Measurements from ENCODE around the gene ARHGAP32.

Gene ARHGAP32

GRCh38 chr11:129192150-129192549, at the start of gene ARHGAP32:
TSS of gene ARHGAP32 (minus strand) at chr11:129192325. CDS start at chr11:129192198, 127 bp downstream.
- Mint-ChIP-seq H3K9me3 (ENCODE audit: low read depth) (peaks cover under 1% of the 10 kb centered on the region), H3K4me3 (no peak within 1 kb of the TSS), H3K27me3 (no peaks in the 10 kb centered on the region), H3K4me1 (ENCODE audit: low read depth) (no peaks in the 10 kb centered on the region), H3K36me3 (peaks cover 8% of the 10 kb centered on the region), H3K27ac (no peak within 1 kb of the TSS)

- no peaks in the 10 kb centered on the region for H3K27me3 Mint-ChIP-seq
- H3K27ac Mint-ChIP-seq: no peak overlapping the region
- H3K4me1 Mint-ChIP-seq (ENCODE audit: low read depth): no peaks in the 10 kb centered on the region
- H3K4me3 Mint-ChIP-seq: no peak overlapping the region
- H3K36me3 Mint-ChIP-seq: peaks cover 8% of the 10 kb centered on the region
- H3K9me3 Mint-ChIP-seq (ENCODE audit: low read depth): peaks cover 5% of the 10 kb centered on the region
Observed at GRCh38 chr11:129239207-129239606, 47.1 kb upstream of the ARHGAP32 start.

- no peaks in the 10 kb centered on the region for H3K4me1 Mint-ChIP-seq (ENCODE audit: low read depth)
- no peak overlapping the region for H3K27ac Mint-ChIP-seq
- H3K27me3 Mint-ChIP-seq: no peaks in the 10 kb centered on the region
- peaks cover 5% of the 10 kb centered on the region for H3K9me3 Mint-ChIP-seq (ENCODE audit: low read depth)
- peaks cover 8% of the 10 kb centered on the region for H3K36me3 Mint-ChIP-seq
- no peak overlapping the region for H3K4me3 Mint-ChIP-seq
Observed at GRCh38 chr11:129237880-129238638, 45.9 kb upstream of the ARHGAP32 start.

GRCh38 chr11:129237456-129237855, 45.3 kb upstream of the ARHGAP32 start:
- Mint-ChIP-seq H3K4me1 (ENCODE audit: low read depth) (no peaks in the 10 kb centered on the region), H3K4me3 (no peak overlapping the region), H3K36me3 (peaks cover 8% of the 10 kb centered on the region), H3K27me3 (no peaks in the 10 kb centered on the region), H3K9me3 (ENCODE audit: low read depth) (peaks cover 5% of the 10 kb centered on the region), H3K27ac (no peak overlapping the region)

DNA sequence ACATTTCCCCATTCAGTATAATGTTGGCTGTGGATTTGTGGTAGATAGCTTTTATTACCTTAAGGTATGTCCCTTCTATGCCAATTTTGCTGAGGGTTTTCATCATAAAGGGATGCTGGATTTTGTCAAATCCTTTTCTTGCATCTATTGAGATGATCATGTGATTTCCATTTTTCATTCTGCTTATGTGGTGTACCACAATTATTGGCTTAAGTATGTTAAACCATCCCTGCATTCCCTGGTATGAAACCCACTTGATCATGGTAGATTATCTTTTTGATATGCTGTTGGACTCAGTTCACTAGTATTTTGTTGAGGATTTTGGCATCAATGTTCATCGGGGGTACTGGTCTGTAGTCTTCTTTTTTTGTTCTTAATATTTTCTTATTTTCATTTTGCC, 44.7 kb upstream of the ARHGAP32 start:
- H3K36me3 Mint-ChIP-seq: peaks cover 8% of the 10 kb centered on the region
- no peak overlapping the region for H3K4me3 Mint-ChIP-seq

DNA sequence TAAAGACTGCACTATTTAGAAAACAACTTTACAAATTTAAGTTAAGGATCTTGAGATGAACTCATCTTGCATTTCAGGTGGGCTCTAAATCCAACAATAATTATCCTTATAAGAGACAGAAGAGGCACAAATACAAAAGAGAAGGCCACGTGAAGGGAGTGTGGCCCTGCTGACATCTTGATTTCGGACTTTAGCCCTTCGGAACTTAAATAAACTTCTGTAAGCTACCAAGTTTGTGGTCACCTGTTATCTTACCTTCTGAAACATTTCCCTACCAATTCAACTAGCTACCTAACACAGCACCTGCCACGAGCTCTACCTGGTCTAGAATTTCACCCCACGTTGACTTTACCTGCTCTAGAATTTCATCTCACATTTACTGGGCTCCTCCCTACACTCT, 42.9 kb upstream of the ARHGAP32 start:
- H3K27me3 Mint-ChIP-seq: no peaks in the 10 kb centered on the region
- H3K36me3 Mint-ChIP-seq: peaks cover 8% of the 10 kb centered on the region
- H3K27ac Mint-ChIP-seq: no peak overlapping the region
- H3K4me3 Mint-ChIP-seq: no peak overlapping the region
- H3K4me1 Mint-ChIP-seq (ENCODE audit: low read depth): no peaks in the 10 kb centered on the region
- peaks cover 5% of the 10 kb centered on the region for H3K9me3 Mint-ChIP-seq (ENCODE audit: low read depth)

More for the DNA sequence above, 44.7 kb upstream of the ARHGAP32 start:
- H3K9me3 Mint-ChIP-seq (ENCODE audit: low read depth): peaks cover 5% of the 10 kb centered on the region
- H3K27ac Mint-ChIP-seq: no peak overlapping the region
- H3K4me1 Mint-ChIP-seq (ENCODE audit: low read depth): no peaks in the 10 kb centered on the region
- H3K27me3 Mint-ChIP-seq: no peaks in the 10 kb centered on the region

DNA sequence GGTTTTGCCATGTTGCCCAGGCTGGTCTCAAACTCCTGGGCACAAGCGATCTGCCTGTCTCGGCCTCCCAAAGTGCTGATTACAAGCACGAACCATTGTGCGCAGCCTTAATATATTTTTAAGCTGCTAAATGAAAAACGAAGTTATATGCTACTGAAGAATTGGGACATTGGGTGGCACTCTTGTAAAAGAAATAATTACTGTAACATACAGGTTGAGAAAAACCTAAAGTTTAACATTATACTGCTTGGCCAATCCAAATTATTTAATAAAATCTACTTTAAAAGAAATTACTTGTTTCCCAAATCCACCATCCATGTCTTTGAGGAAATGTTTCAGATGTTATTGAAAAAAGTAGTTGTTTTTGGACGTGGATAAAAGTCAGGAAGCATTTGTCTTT, 37.9 kb upstream of the ARHGAP32 start:
- H3K4me1 Mint-ChIP-seq (ENCODE audit: low read depth): no peaks in the 10 kb centered on the region
- no peak overlapping the region for H3K27ac Mint-ChIP-seq
- H3K9me3 Mint-ChIP-seq (ENCODE audit: low read depth): peaks cover 17% of the 10 kb centered on the region
- H3K4me3 Mint-ChIP-seq: no peak overlapping the region
- H3K27me3 Mint-ChIP-seq: no peaks in the 10 kb centered on the region
- peaks cover 16% of the 10 kb centered on the region for H3K36me3 Mint-ChIP-seq

GRCh38 chr11:129226207-129226798, 34.2 kb upstream of the ARHGAP32 start:
- Mint-ChIP-seq H3K4me3 (no peak overlapping the region), H3K36me3 (peaks cover 18% of the 10 kb centered on the region), H3K27ac (no peak overlapping the region), H3K9me3 (ENCODE audit: low read depth) (peaks cover 17% of the 10 kb centered on the region), H3K4me1 (ENCODE audit: low read depth) (no peaks in the 10 kb centered on the region), H3K27me3 (no peaks in the 10 kb centered on the region)

- H3K36me3 Mint-ChIP-seq: peaks cover 18% of the 10 kb centered on the region
- H3K9me3 Mint-ChIP-seq (ENCODE audit: low read depth): peaks cover 17% of the 10 kb centered on the region
- no peak overlapping the region for H3K4me3 Mint-ChIP-seq
- H3K27me3 Mint-ChIP-seq: no peaks in the 10 kb centered on the region
- H3K4me1 Mint-ChIP-seq (ENCODE audit: low read depth): no peaks in the 10 kb centered on the region
- no peak overlapping the region for H3K27ac Mint-ChIP-seq
Observed at GRCh38 chr11:129225190-129225589, 33.1 kb upstream of the ARHGAP32 start.

GRCh38 chr11:129224538-129224937, 32.4 kb upstream of the ARHGAP32 start:
- H3K27me3 Mint-ChIP-seq: no peaks in the 10 kb centered on the region
- H3K4me3 Mint-ChIP-seq: no peak overlapping the region
- no peaks in the 10 kb centered on the region for H3K4me1 Mint-ChIP-seq (ENCODE audit: low read depth)
- peaks cover 17% of the 10 kb centered on the region for H3K9me3 Mint-ChIP-seq (ENCODE audit: low read depth)
- no peak overlapping the region for H3K27ac Mint-ChIP-seq
- H3K36me3 Mint-ChIP-seq: peaks cover 18% of the 10 kb centered on the region

DNA sequence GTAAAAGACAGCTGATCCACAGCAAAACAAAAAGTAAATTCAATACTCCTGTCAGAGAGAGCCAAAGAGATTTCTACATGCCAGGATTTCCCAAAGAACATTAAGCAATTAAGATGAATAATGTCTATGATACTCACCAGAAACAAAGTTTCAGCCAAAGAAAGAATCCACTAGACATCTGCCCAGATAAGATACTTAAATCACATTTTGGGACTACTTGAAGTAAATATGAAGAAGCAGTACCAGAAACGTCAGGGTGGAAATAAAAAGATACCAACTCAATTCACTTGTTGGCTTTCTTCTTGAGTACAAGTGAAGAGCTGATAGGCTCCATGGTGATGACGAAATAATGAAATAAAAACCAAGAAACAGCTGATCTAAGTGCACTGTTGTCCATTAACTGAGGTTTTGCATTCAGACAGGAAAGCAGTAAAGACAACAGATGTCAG, 31.6 kb upstream of the ARHGAP32 start:
- Mint-ChIP-seq H3K27me3 (no peaks in the 10 kb centered on the region), H3K27ac (no peak overlapping the region), H3K4me1 (ENCODE audit: low read depth) (no peaks in the 10 kb centered on the region), H3K4me3 (no peak overlapping the region), H3K9me3 (ENCODE audit: low read depth) (peaks cover 17% of the 10 kb centered on the region), H3K36me3 (peaks cover 18% of the 10 kb centered on the region)

GRCh38 chr11:129223260-129223659, 31.1 kb upstream of the ARHGAP32 start:
- H3K27ac Mint-ChIP-seq: no peak overlapping the region
- peaks cover 17% of the 10 kb centered on the region for H3K9me3 Mint-ChIP-seq (ENCODE audit: low read depth)
- no peaks in the 10 kb centered on the region for H3K27me3 Mint-ChIP-seq
- no peaks in the 10 kb centered on the region for H3K4me1 Mint-ChIP-seq (ENCODE audit: low read depth)
- peaks cover 18% of the 10 kb centered on the region for H3K36me3 Mint-ChIP-seq
- no peak overlapping the region for H3K4me3 Mint-ChIP-seq

DNA sequence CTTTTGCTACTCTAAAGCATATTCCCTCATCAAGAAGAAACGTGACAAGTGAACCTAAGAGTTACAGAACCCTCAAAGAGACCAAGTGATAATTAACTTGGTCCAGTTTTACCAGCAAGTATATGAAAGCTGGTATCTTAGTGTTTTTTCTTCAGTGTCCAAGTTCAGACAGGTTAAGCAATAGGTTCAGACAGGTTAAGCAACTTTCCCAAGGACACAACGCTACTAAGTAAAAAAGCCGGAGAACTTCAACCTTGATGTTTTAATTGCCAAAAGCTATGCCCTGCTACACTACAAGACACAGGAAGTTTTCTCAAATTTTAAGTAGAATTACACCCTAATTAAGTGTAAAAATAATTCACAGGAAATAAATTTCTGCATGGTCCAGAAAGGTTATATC, 30.0 kb upstream of the ARHGAP32 start:
- peaks cover 14% of the 10 kb centered on the region for H3K36me3 Mint-ChIP-seq
- no peaks in the 10 kb centered on the region for H3K4me1 Mint-ChIP-seq (ENCODE audit: low read depth)
- no peak overlapping the region for H3K27ac Mint-ChIP-seq
- H3K4me3 Mint-ChIP-seq: no peak overlapping the region
- peaks cover 13% of the 10 kb centered on the region for H3K9me3 Mint-ChIP-seq (ENCODE audit: low read depth)
- no peaks in the 10 kb centered on the region for H3K27me3 Mint-ChIP-seq

- Mint-ChIP-seq H3K27me3 (no peaks in the 10 kb centered on the region), H3K36me3 (no peaks in the 10 kb centered on the region), H3K27ac (no peak overlapping the region), H3K9me3 (ENCODE audit: low read depth) (no peaks in the 10 kb centered on the region), H3K4me1 (ENCODE audit: low read depth) (peaks cover 6% of the 10 kb centered on the region), H3K4me3 (no peak overlapping the region)
Observed at GRCh38 chr11:129215506-129216245, 23.6 kb upstream of the ARHGAP32 start.

DNA sequence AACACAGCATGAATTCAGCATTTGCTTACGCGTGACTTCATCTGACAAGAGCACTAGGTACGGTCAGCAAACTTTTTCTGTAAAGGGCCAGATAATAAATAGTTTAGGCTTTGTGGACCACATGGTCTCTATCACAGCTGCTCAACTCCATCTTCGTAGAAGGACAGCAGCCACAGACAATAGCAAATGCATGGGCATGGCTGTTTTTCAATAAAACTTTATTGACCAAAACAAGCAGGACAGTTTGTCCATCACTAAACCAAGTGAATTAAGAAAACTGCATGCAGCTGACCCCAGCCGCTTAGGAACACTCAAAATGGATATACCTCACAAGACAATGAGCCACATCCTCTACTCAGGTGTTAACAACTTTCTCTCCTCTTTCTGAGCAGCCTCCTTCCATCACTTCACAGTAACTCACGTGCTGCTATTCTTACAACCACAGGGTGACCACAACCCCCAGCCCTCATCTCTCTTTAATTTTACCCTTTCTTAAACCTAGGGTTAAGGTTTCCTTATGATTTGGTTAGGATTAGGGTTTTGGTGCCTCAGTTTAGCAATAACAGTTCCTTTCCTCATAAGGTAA, 22.7 kb upstream of the ARHGAP32 start:
- Mint-ChIP-seq H3K27me3 (no peaks in the 10 kb centered on the region), H3K9me3 (ENCODE audit: low read depth) (no peaks in the 10 kb centered on the region), H3K27ac (no peak overlapping the region), H3K36me3 (no peaks in the 10 kb centered on the region), H3K4me3 (no peak overlapping the region), H3K4me1 (ENCODE audit: low read depth) (peaks cover 6% of the 10 kb centered on the region)

Data from activated naive CD8-positive, alpha-beta T cell (primary cell).